Caki2 (cell line): ENCODE results near the gene DIP2B. TPM values are rescaled to one million over a fixed set of nuclear protein-coding genes. Genes with fewer than 3 reads are reported as not detected.

Source experiments
- total RNA-seq: library from RNA; depleted of rRNA; stranded (reverse); fragments of >200 nt; shearing (Covaris generic); gene quantifications from 2 replicates; pipeline ENCODE4 v1.2.3, GENCODE V29; 2014; ENCODE audit warnings: low replicate concordance; rRNA removed

The DIP2B gene
- total RNA-seq, 1 experiment from 2014 or later: 3.6 TPM

Other genes with a start within 250 kb of the DIP2B start
- gene LIMA1, start 221.5 kb upstream of the DIP2B start, total RNA-seq: 22.0 and 25.7 TPM in 2 replicates
- gene FAM186A, start 108.4 kb upstream of the DIP2B start, total RNA-seq: not detected in 2 replicates
- 13.0 and 26.5 TPM in 2 replicates for gene LARP4, start 104.1 kb upstream of the DIP2B start, total RNA-seq